Prostate gland (tissue), 2 donors: ENCODE measurements around the gene LPAR3. TPM values are rescaled to one million over a fixed set of nuclear protein-coding genes. Genes with fewer than 3 reads are reported as not detected.

Experiments
- DNase-seq: peaks from one replicate; pipeline ENCODE4 v3.0.0-alpha.2; 2019; ENCODE audit warnings: low spot score
- H3K27ac ChIP-seq, 2 donors: fragments of 200-600 bp; sonication (generic); 2 replicates each; pipeline ENCODE4 v1.5.1; 2017 to 2019
- H3K27me3 ChIP-seq: fragments of 200-600 bp; sonication (generic); replicated peaks from 2 replicates; pipeline ENCODE4 v1.5.1; 2019; ENCODE audit not compliant: insufficient read depth
- H3K36me3 ChIP-seq, 2 donors: fragments of 200-600 bp; sonication (generic); 1 replicate in 1 of 2; 2 replicates in 1 of 2; pipeline versions ENCODE4 v1.5.1 to v1.8.1; 2017 to 2019
- H3K4me1 ChIP-seq: fragments of 200-600 bp; sonication (generic); replicated peaks from 2 replicates; pipeline ENCODE4 v1.5.1; 2019
- H3K4me3 ChIP-seq, 2 donors: fragments of 200-600 bp; sonication (generic); 2 replicates each; pipeline ENCODE4 v1.5.1; 2017 to 2019
- H3K9me3 ChIP-seq: fragments of 200-600 bp; sonication (generic); 2 replicates; pipeline ENCODE4 v1.5.1; 2017
- CTCF ChIP-seq, 4 experiments: fragments of 200-600 bp in 2 of 4; fragments of 450-650 bp in 2 of 4; sonication (generic) in 2 of 4; IDR thresholded peaks; 1 replicate in 3 of 4; 2 replicates in 1 of 4; pipeline ENCODE4 v1.5.1; 2016 to 2019; ENCODE audit warnings: antibody characterized with exemption in 4 of 4, mild to moderate bottlenecking in 2 of 4, moderate library complexity in 2 of 4
- POLR2A ChIP-seq: fragments of 450-650 bp; IDR thresholded peaks from one replicate; pipeline ENCODE4 v1.6.1; 2016; ENCODE audit warnings: antibody characterized with exemption, mild to moderate bottlenecking
- POLR2AphosphoS5 ChIP-seq: sonication (generic); formaldehyde crosslinking; IDR thresholded peaks from one replicate; pipeline ENCODE4 v1.6.1; 2017; ENCODE audit warnings: antibody characterized with exemption
- WGBS: methylation state at CpG from one replicate; pipeline ENCODE4 v1.1.5; 2018; 5-methylcytosine and 5-hydroxymethylcytosine counted together
- intact Hi-C: fragments of 100-400 bp; cut with DNase I; formaldehyde crosslinking; loops from one replicate; pipeline ENCODE4 v1.14.2; 2022
- total RNA-seq, 2 donors: library from RNA; depleted of rRNA; stranded (reverse); fragments of >200 nt; gene quantifications; one replicate each; pipeline ENCODE4 v1.1.0, GENCODE V29; 2016

The LPAR3 gene
- total RNA-seq, 2 donors from 2014 or later: 81.6 to 131 TPM

- intact Hi-C loops: no loop called here
- Histone ChIP-seq H3K27me3 (no peaks in the 10 kb centered on the region), H3K36me3 (no peaks in the 10 kb centered on the region), H3K9me3 (no peaks in the 10 kb centered on the region), H3K4me3 (no peak overlapping the region), H3K27ac (no peak overlapping the region), H3K4me1 (no peaks in the 10 kb centered on the region)
- TF ChIP-seq POLR2A: no peak
- no peak for TF ChIP-seq POLR2AphosphoS5
- TF ChIP-seq CTCF (IDR thresholded peaks at IDR 0.05): no peak
- WGBS: 82% methylated on average over 5 of the region's 5 CpGs
- no peak for DNase-seq
Observed at GRCh38 chr1:84762664-84763063, 130.3 kb downstream of the LPAR3 start.

Other genes with a start within 250 kb of the LPAR3 start
- gene SSX2IP, start 202.7 kb downstream of the LPAR3 start, total RNA-seq: 10 to 100 TPM; 10.7 to 25.2 TPM
- gene MCOLN2, start 103.9 kb upstream of the LPAR3 start, total RNA-seq: 1 to 10 TPM; 1.1 to 6.8 TPM
- 1 to 10 TPM in 1 of 2 donors, under 1 TPM in 1; 0.23 to 1.6 TPM for gene MCOLN3, start 155.3 kb upstream of the LPAR3 start, total RNA-seq